Psoas muscle (tissue), 8 donors: ENCODE results near the gene CELF4. TPM values are rescaled to one million over a fixed set of nuclear protein-coding genes. Genes with fewer than 3 reads are reported as not detected.
A peak's percentile ranks its signal among the peaks of the same experiment; 100 is the strongest.

ENCODE experiments used
- ATAC-seq, 4 donors: fragments of 200-7000 bp; cut with Tn5 transposase; one replicate each; pipeline ENCODE4 v1.9.1; 2020; ENCODE audit warnings: moderate library complexity in 3 of 4, mild to moderate bottlenecking in 2 of 4
- DNase-seq, 2 donors: peaks; one replicate each; pipeline ENCODE4 v3.0.0-alpha.2; 2020
- H3K27ac ChIP-seq: fragments of 200-600 bp; one replicate; pipeline ENCODE4 v1.8.0; 2022
- H3K27me3 ChIP-seq, 3 donors: fragments of 200-600 bp in 1 of 3; one replicate each; pipeline versions ENCODE4 v1.6.1 to v1.8.0; 2013 to 2022; ENCODE audit warnings: low read length in 2 of 3, mild to moderate bottlenecking in 2 of 3, moderate library complexity in 1 of 3; ENCODE audit not compliant: insufficient read depth in 3 of 3
- H3K36me3 ChIP-seq, 2 donors: fragments of 200-600 bp in 1 of 2; one replicate each; pipeline versions ENCODE4 v1.6.1 to v1.8.0; 2013 to 2022; ENCODE audit warnings: low read depth in 1 of 2, mild to moderate bottlenecking in 1 of 2, moderate library complexity in 1 of 2; ENCODE audit not compliant: insufficient read depth in 1 of 2
- H3K4me1 ChIP-seq: fragments of 200-600 bp; one replicate; pipeline ENCODE4 v1.8.0; 2022
- H3K4me3 ChIP-seq: fragments of 200-600 bp; one replicate; pipeline ENCODE4 v1.8.0; 2022; ENCODE audit warnings: mild to moderate bottlenecking
- H3K9me3 ChIP-seq: fragments of 200-600 bp; one replicate; pipeline ENCODE4 v1.8.0; 2022
- WGBS, 3 donors: extraction: QIAGEN DNeasy Blood & Tissue Kit; methylation state at CpG; one replicate each; pipeline versions ENCODE4 v1.1.6 to v1.1.7; 2013; 5-methylcytosine and 5-hydroxymethylcytosine counted together
- intact Hi-C, 2 donors: fragments of 100-400 bp; cut with DNase I; formaldehyde crosslinking; loops; one replicate each; pipeline versions ENCODE4 v1.11.0 to v1.14.2; 2022
- polyA plus RNA-seq, 3 donors: library from polyadenylated mRNA; stranded (reverse); fragments of 200-250 nt; gene quantifications; one replicate each; pipeline ENCODE4 v1.2.3, GENCODE V29; 2013
- total RNA-seq, 4 donors: library from RNA; stranded (reverse); fragmentation: NEBNext Ultra II Directional in 2 of 4; extraction: Animal tissue kit (Norgen Biotek cat#: 25700) in 2 of 4; gene quantifications; one replicate each; pipeline versions ENCODE4 v1.2.1 to v1.2.4, GENCODE V29; 2021 to 2023
- TF ChIP-seq, protein P1 (sequence below): fragments of 200-600 bp; IDR thresholded peaks from one replicate; pipeline ENCODE4 v1.8.0; 2022; ENCODE audit warnings: antibody characterized with exemption
- donor health status: healthy with polysubstance abuse.
- donor health status: DM: no; HTN: no; CAD: no; lungs with moderate emphysema.
- donor health status: Bipolar disorder and iron deficiency.
- donor health status: healthy.
- donor health status: DM: yes; HTN: yes; CAD: no.
- donor health status: DM: no; HTN: no; CAD: no.
- donor health status: DM: no; HTN: no; CAD: no.
- donor health status: DM: yes; HTN: yes; CAD: no.

The CELF4 gene
- total and polyA plus RNA-seq, 7 donors: 0.17 to 0.28 (median 0.17) TPM; not detected in 3

DNA sequence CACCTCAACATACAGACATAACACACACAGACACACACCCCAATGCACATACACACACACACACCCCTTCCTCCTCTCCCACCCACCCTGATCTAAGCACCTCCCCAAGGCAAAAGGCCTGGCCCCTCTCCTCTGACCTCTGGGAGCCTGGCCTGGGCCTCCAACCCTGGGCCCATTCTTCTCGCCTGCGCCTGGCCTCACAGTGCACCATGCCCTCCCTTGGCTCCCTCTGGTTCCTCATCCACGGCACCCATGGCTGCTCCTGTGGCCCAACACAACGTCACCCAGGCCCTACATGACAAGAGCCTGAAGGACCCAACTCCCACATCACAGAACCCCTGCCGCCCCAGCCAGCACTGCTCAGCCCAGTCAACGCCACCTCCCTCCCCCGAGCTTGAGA, 281.3 kb downstream of the CELF4 start:
- intact Hi-C loops: no loop called here
- Histone ChIP-seq H3K27me3 (peaks cover 0 to 11% (median 7%) of the 10 kb centered on the region in 3 donors), H3K4me1 (no peaks in the 10 kb centered on the region), H3K27ac (no peak overlapping the region), H3K36me3 (no peaks in the 10 kb centered on the region), H3K4me3 (no peak overlapping the region), H3K9me3 (no peaks in the 10 kb centered on the region)
- ATAC-seq: no peak
- no peak for DNase-seq
- TF ChIP-seq, protein P1, sequence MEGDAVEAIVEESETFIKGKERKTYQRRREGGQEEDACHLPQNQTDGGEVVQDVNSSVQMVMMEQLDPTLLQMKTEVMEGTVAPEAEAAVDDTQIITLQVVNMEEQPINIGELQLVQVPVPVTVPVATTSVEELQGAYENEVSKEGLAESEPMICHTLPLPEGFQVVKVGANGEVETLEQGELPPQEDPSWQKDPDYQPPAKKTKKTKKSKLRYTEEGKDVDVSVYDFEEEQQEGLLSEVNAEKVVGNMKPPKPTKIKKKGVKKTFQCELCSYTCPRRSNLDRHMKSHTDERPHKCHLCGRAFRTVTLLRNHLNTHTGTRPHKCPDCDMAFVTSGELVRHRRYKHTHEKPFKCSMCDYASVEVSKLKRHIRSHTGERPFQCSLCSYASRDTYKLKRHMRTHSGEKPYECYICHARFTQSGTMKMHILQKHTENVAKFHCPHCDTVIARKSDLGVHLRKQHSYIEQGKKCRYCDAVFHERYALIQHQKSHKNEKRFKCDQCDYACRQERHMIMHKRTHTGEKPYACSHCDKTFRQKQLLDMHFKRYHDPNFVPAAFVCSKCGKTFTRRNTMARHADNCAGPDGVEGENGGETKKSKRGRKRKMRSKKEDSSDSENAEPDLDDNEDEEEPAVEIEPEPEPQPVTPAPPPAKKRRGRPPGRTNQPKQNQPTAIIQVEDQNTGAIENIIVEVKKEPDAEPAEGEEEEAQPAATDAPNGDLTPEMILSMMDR: no peak
- WGBS, 3 donors: 88 to 90% (median 89%) methylated on average over 7 of the region's 7 CpGs

DNA sequence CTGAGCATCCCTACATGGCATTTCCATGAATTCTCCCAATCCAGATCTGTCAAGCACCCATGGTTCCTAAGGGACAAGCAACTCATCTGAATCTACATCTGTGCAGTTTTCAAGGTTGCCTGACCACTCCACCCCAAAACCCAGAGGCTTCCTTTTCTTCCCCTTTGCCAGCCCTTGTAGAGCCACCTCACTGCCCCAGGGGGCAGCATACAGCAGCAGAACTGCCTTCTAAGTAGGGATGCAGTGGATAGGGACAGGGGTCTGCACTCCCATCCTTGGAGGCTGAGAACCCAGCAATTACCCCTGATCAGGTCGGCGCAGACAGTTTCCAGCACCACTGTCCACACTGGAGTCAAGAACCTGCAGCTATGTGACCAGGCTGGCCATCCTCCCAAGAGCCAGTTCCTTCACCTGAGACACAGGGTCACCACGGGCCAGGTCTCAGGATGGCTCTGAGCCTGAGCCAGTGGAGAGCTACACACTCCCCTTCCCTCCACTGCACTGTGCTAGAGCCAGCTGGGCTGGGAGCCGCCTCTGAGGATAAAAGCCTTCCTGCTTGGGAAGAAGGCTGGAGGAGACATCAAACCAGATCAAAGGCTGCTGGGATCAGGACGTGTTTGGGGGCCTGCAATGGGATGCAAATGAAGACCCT, 283.1 kb downstream of the CELF4 start:
- no peak for ATAC-seq
- no peak overlapping the region for H3K27ac ChIP-seq
- no peaks in the 10 kb centered on the region for H3K36me3 ChIP-seq
- H3K4me3 ChIP-seq: no peak overlapping the region
- H3K27me3 ChIP-seq: peaks cover 0 to 11% (median 11%) of the 10 kb centered on the region in 3 donors
- TF ChIP-seq, protein P1: peak; percentile 6
- intact Hi-C loops: no loop called here
- no peak for DNase-seq
- 38 to 44% (median 43%) methylated on average over 5 of the region's 5 CpGs for WGBS, 3 donors
- no peaks in the 10 kb centered on the region for H3K9me3 ChIP-seq
- no peaks in the 10 kb centered on the region for H3K4me1 ChIP-seq

DNA sequence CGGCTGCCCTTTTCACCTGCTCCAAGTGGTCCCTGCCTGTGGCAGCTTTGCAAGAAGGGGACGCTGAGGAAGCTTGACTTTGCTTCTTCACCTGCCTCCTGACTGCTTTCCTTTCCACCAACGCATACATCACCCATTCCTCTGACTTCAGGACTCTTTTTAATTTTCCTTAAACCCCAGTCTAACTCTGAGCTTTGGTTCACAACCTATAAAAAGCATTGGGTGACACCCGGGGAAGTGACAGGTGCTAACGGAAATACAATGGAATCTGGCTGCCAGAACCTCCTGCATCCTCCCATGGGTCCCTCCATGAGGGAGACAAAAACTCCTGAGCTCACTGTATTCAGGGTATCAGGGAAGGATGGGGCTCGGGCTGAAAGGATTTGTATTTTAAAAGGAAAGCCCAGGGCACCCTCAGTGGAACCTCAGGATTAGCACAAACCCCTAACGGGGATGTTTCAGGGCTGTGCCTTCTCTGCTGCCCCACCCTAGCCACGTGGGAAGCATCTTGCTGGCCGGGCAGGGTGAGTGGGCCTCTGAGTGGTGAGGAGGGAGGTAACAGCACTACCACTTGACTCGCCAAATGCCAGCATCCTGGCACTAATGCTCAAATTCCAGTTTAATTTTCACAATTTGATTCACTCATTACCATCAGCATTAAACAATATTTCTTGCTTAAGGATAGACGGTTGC, 284.8 kb downstream of the CELF4 start:
- no peak for ATAC-seq
- TF ChIP-seq, protein P1: no peak
- Histone ChIP-seq H3K27me3 (peaks cover 0 to 25% (median 13%) of the 10 kb centered on the region in 3 donors), H3K9me3 (no peaks in the 10 kb centered on the region), H3K27ac (no peak overlapping the region), H3K4me1 (no peaks in the 10 kb centered on the region), H3K36me3 (no peaks in the 10 kb centered on the region), H3K4me3 (no peak overlapping the region)
- WGBS, 3 donors: 45 to 52% (median 49%) methylated on average over 11 of the region's 11 CpGs
- no peak for DNase-seq
- intact Hi-C loops: no loop called here

DNA sequence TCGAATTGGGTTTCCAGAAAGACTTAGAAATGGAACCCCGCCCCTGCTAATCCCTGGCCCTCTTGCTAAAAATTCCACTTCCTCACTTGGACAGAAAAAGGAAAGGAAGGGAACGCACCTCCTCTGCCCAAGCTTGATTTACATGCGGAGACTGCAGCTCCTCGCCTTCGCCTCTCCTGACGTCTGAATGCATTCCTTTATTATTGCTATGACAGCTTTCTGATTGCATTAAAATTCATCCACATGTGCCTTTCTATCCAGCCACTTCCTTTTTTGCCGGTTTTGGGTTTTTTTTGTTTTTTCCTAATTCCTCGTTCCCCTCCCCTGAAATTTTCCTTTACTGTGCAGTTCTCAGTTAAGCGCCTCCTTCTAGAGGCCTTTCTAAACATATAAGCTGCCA, 287.8 kb downstream of the CELF4 start:
- Histone ChIP-seq H3K4me1 (no peaks in the 10 kb centered on the region), H3K4me3 (no peak overlapping the region), H3K27me3 (peaks cover 0 to 54% (median 18%) of the 10 kb centered on the region in 3 donors), H3K9me3 (no peaks in the 10 kb centered on the region), H3K36me3 (no peaks in the 10 kb centered on the region), H3K27ac (no peak overlapping the region)
- ATAC-seq (no peak), DNase-seq (no peak)
- TF ChIP-seq, protein P1: no peak
- WGBS, 3 donors: 58 to 66% (median 59%) methylated on average over 10 of the region's 10 CpGs
- intact Hi-C loops: no loop called here
